ENCODE data around the gene SYT2.
"Not testable (repeated sequence)": the region's sequence is repeated elsewhere in the genome, so short reads cannot be mapped to it uniquely, and the experiment has no call there.

The SYT2 gene

GRCh38 chr1:202642619-202643291 is 67.5 kb downstream of the SYT2 start:
- Histone ChIP-seq H3K9me3 (ENCODE audit: control insufficient read depth, insufficient read depth, low read depth, low read length) (no peaks in the 10 kb centered on the region), H3K27ac (ENCODE audit: low read depth, low read length) (no peak overlapping the region), H3K4me1 (ENCODE audit: control insufficient read depth, insufficient read depth, low read length) (peaks cover 18% of the 10 kb centered on the region), H3K36me3 (ENCODE audit: control insufficient read depth, insufficient read depth, low read length) (no peaks in the 10 kb centered on the region), H3K4me3 (ENCODE audit: low read depth, low read length) (peak overlapping the region; percentile 85), H3K27me3 (ENCODE audit: control insufficient read depth, insufficient read depth, low read length) (peaks cover 81% of the 10 kb centered on the region), H3K9ac (ENCODE audit: low read length) (no peak overlapping the region)

DNA sequence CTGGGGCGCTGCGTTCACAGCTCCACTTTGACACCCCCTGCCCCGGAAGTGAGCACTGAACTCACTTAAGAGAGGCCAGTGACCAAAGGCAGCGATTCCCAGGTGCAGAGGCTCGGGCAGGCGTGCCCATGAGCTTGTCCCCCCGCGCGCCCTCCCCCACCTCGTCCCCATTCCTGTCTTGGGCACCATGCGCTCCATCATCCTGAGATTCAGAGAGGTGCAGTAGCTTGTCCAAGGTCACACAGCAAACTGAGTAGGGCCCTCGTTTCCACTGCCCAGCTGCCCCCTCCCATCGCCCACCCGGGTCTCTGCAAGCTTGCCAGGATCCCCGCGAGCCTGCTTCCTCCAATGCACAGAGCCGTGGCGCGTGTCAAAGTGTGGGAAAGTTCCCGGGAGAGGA is 68.0 kb downstream of the SYT2 start:
- Histone ChIP-seq H3K4me3 (ENCODE audit: low read depth, low read length) (peak overlapping the region; percentile 85), H3K9me3 (ENCODE audit: control insufficient read depth, insufficient read depth, low read depth, low read length) (no peaks in the 10 kb centered on the region), H3K36me3 (ENCODE audit: control insufficient read depth, insufficient read depth, low read length) (no peaks in the 10 kb centered on the region), H3K4me1 (ENCODE audit: control insufficient read depth, insufficient read depth, low read length) (peaks cover 23% of the 10 kb centered on the region), H3K27ac (ENCODE audit: low read depth, low read length) (no peak overlapping the region), H3K9ac (ENCODE audit: low read length) (no peak overlapping the region), H3K27me3 (ENCODE audit: control insufficient read depth, insufficient read depth, low read length) (peaks cover 76% of the 10 kb centered on the region)

DNA sequence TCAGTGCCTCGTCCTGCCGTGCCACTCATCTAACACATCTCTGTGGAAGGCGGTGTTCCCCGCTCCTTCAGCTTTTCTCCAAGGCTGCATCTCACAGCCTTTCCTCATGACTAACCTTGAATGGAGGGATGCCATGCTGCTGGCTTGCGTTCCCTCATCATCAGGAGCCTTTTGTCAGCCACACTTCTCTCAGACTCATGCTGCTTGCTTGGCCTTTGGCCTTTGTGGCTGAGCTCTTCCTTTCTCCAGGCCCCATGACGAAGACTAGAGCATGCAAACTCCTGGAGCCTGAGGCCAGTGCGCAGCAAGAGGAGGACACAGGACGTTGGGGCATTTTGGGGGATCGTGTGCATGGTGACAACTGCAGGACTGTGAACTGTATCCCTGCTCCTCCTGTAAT is 70.8 kb downstream of the SYT2 start:
- peaks cover 23% of the 10 kb centered on the region for H3K4me1 ChIP-seq (ENCODE audit: control insufficient read depth, insufficient read depth, low read length)
- H3K27ac ChIP-seq (ENCODE audit: low read depth, low read length): no peak overlapping the region
- peaks cover 49% of the 10 kb centered on the region for H3K27me3 ChIP-seq (ENCODE audit: control insufficient read depth, insufficient read depth, low read length)
- no peak overlapping the region for H3K9ac ChIP-seq (ENCODE audit: low read length)
- no peak overlapping the region for H3K4me3 ChIP-seq (ENCODE audit: low read depth, low read length)
- no peaks in the 10 kb centered on the region for H3K9me3 ChIP-seq (ENCODE audit: control insufficient read depth, insufficient read depth, low read depth, low read length)
- H3K36me3 ChIP-seq (ENCODE audit: control insufficient read depth, insufficient read depth, low read length): no peaks in the 10 kb centered on the region

DNA sequence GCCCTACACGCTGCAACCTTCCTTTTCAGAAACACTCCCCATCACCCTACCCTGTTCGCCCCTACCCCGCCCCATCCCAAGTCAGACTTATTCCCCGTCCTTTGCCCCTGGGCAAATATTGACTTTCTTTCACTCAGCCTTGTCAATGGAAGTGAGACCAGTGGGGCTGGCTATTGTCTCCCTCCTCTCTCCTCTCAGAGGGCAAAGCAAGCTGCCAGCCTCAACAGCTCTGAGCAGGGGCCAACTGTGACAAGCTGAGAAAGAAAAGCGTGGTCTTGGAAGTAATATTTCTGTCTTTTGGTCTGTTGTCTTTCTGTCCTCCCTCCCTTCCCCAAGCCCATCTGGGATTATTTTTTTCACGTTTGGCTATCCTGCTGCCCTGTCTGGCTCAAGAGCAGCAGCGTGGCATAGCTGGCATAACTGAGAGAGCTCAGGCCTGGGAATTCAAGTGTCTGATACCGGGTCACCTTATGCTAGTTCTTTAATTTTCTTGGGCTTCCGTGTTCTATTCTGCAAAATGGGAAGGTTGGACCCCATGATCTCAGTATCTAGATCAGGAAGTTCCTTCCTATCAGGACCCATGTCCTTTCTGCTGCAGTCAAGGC is 71.5 kb downstream of the SYT2 start:
- H3K9me3 ChIP-seq (ENCODE audit: control insufficient read depth, insufficient read depth, low read depth, low read length); H3K27ac ChIP-seq (ENCODE audit: low read depth, low read length); H3K36me3 ChIP-seq (ENCODE audit: control insufficient read depth, insufficient read depth, low read length); H3K9ac ChIP-seq (ENCODE audit: low read length); H3K4me3 ChIP-seq (ENCODE audit: low read depth, low read length): not testable (repeated sequence)
- H3K27me3 ChIP-seq (ENCODE audit: control insufficient read depth, insufficient read depth, low read length): peaks cover 42% of the 10 kb centered on the region
- H3K4me1 ChIP-seq (ENCODE audit: control insufficient read depth, insufficient read depth, low read length): peaks cover 23% of the 10 kb centered on the region

- no peak overlapping the region for H3K4me3 ChIP-seq (ENCODE audit: low read depth, low read length)
- H3K27ac ChIP-seq (ENCODE audit: low read depth, low read length): no peak overlapping the region
- H3K27me3 ChIP-seq (ENCODE audit: control insufficient read depth, insufficient read depth, low read length): peaks cover 36% of the 10 kb centered on the region
- no peaks in the 10 kb centered on the region for H3K36me3 ChIP-seq (ENCODE audit: control insufficient read depth, insufficient read depth, low read length)
- no peak overlapping the region for H3K9ac ChIP-seq (ENCODE audit: low read length)
- peaks cover 23% of the 10 kb centered on the region for H3K4me1 ChIP-seq (ENCODE audit: control insufficient read depth, insufficient read depth, low read length)
- no peaks in the 10 kb centered on the region for H3K9me3 ChIP-seq (ENCODE audit: control insufficient read depth, insufficient read depth, low read depth, low read length)
These were observed 72.1 kb downstream of the SYT2 start for GRCh38 chr1:202638019-202638700.

DNA sequence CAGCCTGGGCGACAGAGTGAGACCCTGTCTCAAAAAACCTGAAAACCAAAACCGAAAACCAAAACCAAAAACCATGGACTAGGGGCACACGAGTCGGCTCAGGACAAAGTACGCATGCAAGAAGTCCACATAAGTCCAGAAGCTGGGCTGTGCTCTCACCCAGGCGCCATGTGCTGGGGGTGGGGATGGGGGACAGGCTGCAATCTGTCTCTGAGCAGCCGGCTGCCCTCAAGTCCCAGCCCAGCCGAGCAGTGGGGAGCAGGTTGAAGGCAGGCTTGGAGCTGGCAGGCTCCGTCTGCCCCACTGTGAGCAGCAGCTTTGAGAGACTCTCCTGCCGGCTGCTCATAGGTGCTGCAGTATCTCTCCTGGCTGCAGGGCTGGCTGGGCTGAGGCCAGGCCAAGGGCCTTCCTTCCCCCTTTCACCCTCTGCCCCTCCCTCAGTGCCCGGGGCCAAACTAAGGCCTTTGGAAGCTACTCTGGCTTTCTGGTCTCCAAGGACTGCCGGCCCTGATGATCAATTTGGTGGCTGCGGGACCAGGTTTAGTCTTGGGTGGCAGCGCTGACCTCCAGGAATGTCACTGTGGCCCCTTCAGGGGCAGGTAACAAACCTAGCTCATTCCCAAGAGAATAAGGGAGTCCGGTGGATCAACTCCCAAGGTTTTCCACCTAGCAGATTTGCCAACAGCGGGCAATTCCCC is 72.8 kb downstream of the SYT2 start:
- not testable (repeated sequence) for H3K9ac ChIP-seq (ENCODE audit: low read length); H3K9me3 ChIP-seq (ENCODE audit: control insufficient read depth, insufficient read depth, low read depth, low read length); H3K4me3 ChIP-seq (ENCODE audit: low read depth, low read length); H3K27ac ChIP-seq (ENCODE audit: low read depth, low read length); H3K36me3 ChIP-seq (ENCODE audit: control insufficient read depth, insufficient read depth, low read length)
- Histone ChIP-seq H3K27me3 (ENCODE audit: control insufficient read depth, insufficient read depth, low read length) (peaks cover 30% of the 10 kb centered on the region), H3K4me1 (ENCODE audit: control insufficient read depth, insufficient read depth, low read length) (peaks cover 23% of the 10 kb centered on the region)

- peaks cover 17% of the 10 kb centered on the region for H3K27me3 ChIP-seq (ENCODE audit: control insufficient read depth, insufficient read depth, low read length)
- not testable (repeated sequence) for H3K36me3 ChIP-seq (ENCODE audit: control insufficient read depth, insufficient read depth, low read length); H3K4me3 ChIP-seq (ENCODE audit: low read depth, low read length)
These were observed 74.1 kb downstream of the SYT2 start for GRCh38 chr1:202636171-202636570.

GRCh38 chr1:202632241-202632640 is 78.0 kb downstream of the SYT2 start:
- H3K27me3 ChIP-seq (ENCODE audit: control insufficient read depth, insufficient read depth, low read length): no peaks in the 10 kb centered on the region
- no peaks in the 10 kb centered on the region for H3K36me3 ChIP-seq (ENCODE audit: control insufficient read depth, insufficient read depth, low read length)
- no peak overlapping the region for H3K27ac ChIP-seq (ENCODE audit: low read depth, low read length)
- H3K4me1 ChIP-seq (ENCODE audit: control insufficient read depth, insufficient read depth, low read length): peaks cover 5% of the 10 kb centered on the region; the same call in 1 of the 2 replicates
- no peaks in the 10 kb centered on the region for H3K9me3 ChIP-seq (ENCODE audit: control insufficient read depth, insufficient read depth, low read depth, low read length)
- H3K9ac ChIP-seq (ENCODE audit: low read length): no peak overlapping the region
- no peak overlapping the region for H3K4me3 ChIP-seq (ENCODE audit: low read depth, low read length)

More at GRCh38 chr1:202636171-202636570, 74.1 kb downstream of the SYT2 start:
- peaks cover 23% of the 10 kb centered on the region for H3K4me1 ChIP-seq (ENCODE audit: control insufficient read depth, insufficient read depth, low read length)
- H3K27ac ChIP-seq (ENCODE audit: low read depth, low read length); H3K9me3 ChIP-seq (ENCODE audit: control insufficient read depth, insufficient read depth, low read depth, low read length); H3K9ac ChIP-seq (ENCODE audit: low read length): not testable (repeated sequence)

- Histone ChIP-seq H3K9me3 (ENCODE audit: control insufficient read depth, insufficient read depth, low read depth, low read length) (no peaks in the 10 kb centered on the region), H3K4me1 (ENCODE audit: control insufficient read depth, insufficient read depth, low read length) (peaks cover 11% of the 10 kb centered on the region; the same call in 1 of the 2 replicates), H3K36me3 (ENCODE audit: control insufficient read depth, insufficient read depth, low read length) (no peaks in the 10 kb centered on the region), H3K4me3 (ENCODE audit: low read depth, low read length) (no peak overlapping the region), H3K27me3 (ENCODE audit: control insufficient read depth, insufficient read depth, low read length) (no peaks in the 10 kb centered on the region), H3K27ac (ENCODE audit: low read depth, low read length) (no peak overlapping the region), H3K9ac (ENCODE audit: low read length) (no peak overlapping the region)
These were observed 79.0 kb downstream of the SYT2 start for GRCh38 chr1:202631076-202631923.

GRCh38 chr1:202630541-202630940 is 79.7 kb downstream of the SYT2 start:
- Histone ChIP-seq H3K36me3 (ENCODE audit: control insufficient read depth, insufficient read depth, low read length) (no peaks in the 10 kb centered on the region), H3K4me1 (ENCODE audit: control insufficient read depth, insufficient read depth, low read length) (peaks cover 11% of the 10 kb centered on the region; the same call in 1 of the 2 replicates), H3K4me3 (ENCODE audit: low read depth, low read length) (no peak overlapping the region), H3K27me3 (ENCODE audit: control insufficient read depth, insufficient read depth, low read length) (no peaks in the 10 kb centered on the region), H3K27ac (ENCODE audit: low read depth, low read length) (no peak overlapping the region), H3K9ac (ENCODE audit: low read length) (no peak overlapping the region), H3K9me3 (ENCODE audit: control insufficient read depth, insufficient read depth, low read depth, low read length) (no peaks in the 10 kb centered on the region)

All from HUES6 (cell line).